Activated CD8-positive, alpha-beta T cell treated with anti-CD3 and anti-CD28 coated beads for 36 hours (primary cell): ENCODE results near the gene WDR88. TPM values are rescaled to one million over a fixed set of nuclear protein-coding genes. Genes with fewer than 3 reads are reported as not detected.

ENCODE experiments used
- ATAC-seq: fragments of 200-7000 bp; cut with Tn5 transposase; one replicate; pipeline ENCODE4 v1.10.0; 2021; ENCODE audit warnings: mild to moderate bottlenecking, moderate library complexity
- CTCF ChIA-PET: fragments of 350-600 bp; sonication (Branson Sonifier 250); formaldehyde crosslinking; loops from one replicate; lab custom pipeline; 2021; ENCODE audit warnings: antibody characterized with exemption; lab: Charles Lee
- POLR2A ChIA-PET: fragments of 350-600 bp; sonication (Branson Sonifier 250); formaldehyde crosslinking; loops from one replicate; lab custom pipeline; 2021; ENCODE audit warnings: antibody characterized with exemption; lab: Charles Lee
- DNase-seq: peaks from one replicate; pipeline ENCODE4 v3.0.0-alpha.2; 2020
- H3K27ac Mint-ChIP-seq: one replicate; pipeline ENCODE4 v1.8.0; 2021; ENCODE audit warnings: mild to moderate bottlenecking, mixed read lengths
- H3K27me3 Mint-ChIP-seq: one replicate; pipeline ENCODE4 v1.8.0; 2021; ENCODE audit warnings: mixed read lengths
- H3K36me3 Mint-ChIP-seq: one replicate; pipeline ENCODE4 v1.8.0; 2021; ENCODE audit warnings: low read depth, mixed read lengths
- H3K4me1 Mint-ChIP-seq: one replicate; pipeline ENCODE4 v1.8.0; 2021; ENCODE audit warnings: low read depth, mixed read lengths
- H3K4me3 Mint-ChIP-seq: one replicate; pipeline ENCODE4 v1.8.0; 2021; ENCODE audit warnings: mild to moderate bottlenecking, moderate library complexity, mixed read lengths
- H3K9me3 Mint-ChIP-seq: one replicate; pipeline ENCODE4 v1.8.0; 2021; ENCODE audit warnings: mixed read lengths
- CTCF ChIP-seq: fragments of 200-600 bp; IDR thresholded peaks from one replicate; pipeline ENCODE4 v1.8.0; 2022; ENCODE audit warnings: antibody characterized with exemption, mild to moderate bottlenecking
- intact Hi-C: fragments of 100-400 bp; cut with micrococcal nuclease; formaldehyde crosslinking; loops from one replicate; pipeline ENCODE4 v1.10.0; 2022
- total RNA-seq, 2 experiments: library from RNA; stranded (reverse); gene quantifications; one replicate each; pipeline ENCODE4 v1.2.3, GENCODE V29; 2021

WDR88 gene
- not detected for total RNA-seq

DNA sequence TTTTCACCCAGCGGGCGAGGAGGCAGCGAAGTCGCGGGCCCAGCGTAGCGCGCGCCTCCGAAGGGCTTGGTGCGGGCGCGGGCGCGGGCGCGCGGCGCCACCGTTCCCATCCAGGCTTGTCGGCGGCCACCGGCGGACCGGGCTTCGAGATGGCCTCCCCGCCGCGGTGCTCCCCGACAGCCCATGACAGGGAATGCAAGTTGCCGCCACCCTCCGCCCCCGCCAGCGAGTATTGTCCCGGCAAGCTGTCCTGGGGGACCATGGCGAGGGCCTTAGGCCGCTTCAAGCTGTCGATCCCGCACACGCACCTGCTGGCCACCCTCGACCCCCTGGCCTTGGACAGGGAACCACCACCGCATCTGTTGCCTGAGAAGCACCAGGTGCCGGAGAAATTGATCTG lies at the start of gene WDR88:
Gene WDR88, plus strand, starts transcription at position 94 of the 400 bp plus-strand sequence. Its CDS starts 56 bp downstream, at position 150.
- ChIA-PET CTCF (interaction anchor here (1.2 to 1.8 kb wide), 2 partner anchors 52 to 284 kb away, joined by 4 to 6 read pairs; no protein-coding TSS in a partner anchor), POLR2A (no interaction called here)
- TF ChIP-seq CTCF = no peak
- H3K27ac Mint-ChIP-seq = peak within 1 kb of the TSS; percentile 77
- H3K4me3 Mint-ChIP-seq = no peak within 1 kb of the TSS
- peaks cover 9% of the 10 kb centered on the region for H3K36me3 Mint-ChIP-seq
- DNase-seq (no peak), ATAC-seq (no peak)
- H3K9me3 Mint-ChIP-seq = no peaks in the 10 kb centered on the region
- H3K4me1 Mint-ChIP-seq = peaks cover 17% of the 10 kb centered on the region
- H3K27me3 Mint-ChIP-seq = no peaks in the 10 kb centered on the region
- intact Hi-C loops = no loop called here

DNA sequence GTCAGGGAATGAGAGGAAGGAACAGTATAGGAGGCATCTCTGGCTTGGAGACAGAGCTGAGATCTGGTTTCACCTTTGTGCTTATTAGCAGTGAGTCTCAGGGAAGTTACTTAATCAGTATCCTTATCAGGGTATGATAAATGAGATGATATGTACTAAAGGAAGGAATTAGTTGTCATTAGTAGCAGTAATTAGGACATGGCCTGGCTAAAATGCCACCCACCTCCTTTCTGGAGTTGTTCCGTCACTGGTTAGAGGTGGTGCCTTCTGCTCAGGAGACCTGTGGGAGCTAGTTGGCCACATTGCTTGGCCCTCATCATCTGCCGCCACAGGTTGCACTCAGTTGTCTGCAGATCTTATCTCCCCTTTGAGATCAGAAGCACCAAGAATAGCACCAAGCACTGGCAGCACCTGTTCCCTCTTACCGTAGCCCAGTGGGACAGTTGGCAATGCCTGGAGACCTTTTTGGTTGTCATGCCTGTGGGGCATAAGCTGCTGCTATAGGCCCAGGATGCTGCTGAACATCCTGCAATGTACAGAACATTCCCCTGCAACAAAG lies 46.3 kb upstream of the WDR88 start:
- DNase-seq (no peak), ATAC-seq (no peak)
- no peak overlapping the region for H3K4me3 Mint-ChIP-seq
- H3K4me1 Mint-ChIP-seq = peaks cover 14% of the 10 kb centered on the region
- POLR2A ChIA-PET = interaction anchor here (1.1 kb wide), 1 partner anchor 77 kb away, joined by 4 read pairs; no protein-coding TSS in a partner anchor
- intact Hi-C loops = no loop called here
- no peaks in the 10 kb centered on the region for H3K27me3 Mint-ChIP-seq
- H3K36me3 Mint-ChIP-seq = peaks cover 13% of the 10 kb centered on the region
- H3K9me3 Mint-ChIP-seq = no peaks in the 10 kb centered on the region
- H3K27ac Mint-ChIP-seq = no peak overlapping the region
- CTCF ChIA-PET = no interaction called here
- TF ChIP-seq CTCF = no peak

- Mint-ChIP-seq H3K4me1 (peaks cover 5% of the 10 kb centered on the region), H3K9me3 (no peaks in the 10 kb centered on the region), H3K27me3 (no peaks in the 10 kb centered on the region), H3K36me3 (peaks cover 18% of the 10 kb centered on the region), H3K4me3 (no peak overlapping the region), H3K27ac (no peak overlapping the region)
- intact Hi-C loops = no loop called here
- DNase-seq (no peak), ATAC-seq (no peak)
- ChIA-PET POLR2A (interaction anchor here (0.6 to 1.1 kb wide), 2 partner anchors 75 to 387 kb away, joined by 4 read pairs; no protein-coding TSS in a partner anchor), CTCF (no interaction called here)
- TF ChIP-seq CTCF = no peak
These were observed 45.0 kb upstream of the WDR88 start for GRCh38 chr19:33086955-33087354.

DNA sequence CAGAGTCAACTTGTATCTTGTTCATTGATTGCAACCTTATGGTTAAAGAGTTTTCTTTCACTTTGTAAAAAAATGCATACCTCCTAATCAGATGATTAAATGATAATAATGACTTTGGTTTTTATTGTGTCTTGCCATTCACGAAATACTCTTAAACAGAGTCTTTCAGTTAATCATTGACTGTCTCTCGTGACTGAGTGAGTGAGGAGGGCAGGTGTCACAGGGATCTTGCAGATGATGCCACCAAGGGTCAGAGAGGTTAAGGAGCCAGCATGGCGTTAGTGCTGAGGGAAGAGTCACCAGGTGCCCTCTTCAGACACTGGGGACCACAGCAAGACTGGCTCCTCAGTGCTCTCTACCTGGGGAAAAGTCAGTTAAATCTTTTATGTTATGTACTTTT lies 42.9 kb upstream of the WDR88 start:
- Mint-ChIP-seq H3K9me3 (no peaks in the 10 kb centered on the region), H3K4me3 (no peak overlapping the region), H3K4me1 (no peaks in the 10 kb centered on the region), H3K27me3 (no peaks in the 10 kb centered on the region), H3K36me3 (peaks cover 20% of the 10 kb centered on the region), H3K27ac (no peak overlapping the region)
- no peak for TF ChIP-seq CTCF
- CTCF ChIA-PET = no interaction called here
- DNase-seq = no peak
- no peak for ATAC-seq
- intact Hi-C loops = no loop called here
- POLR2A ChIA-PET = interaction anchor here (1.3 kb wide), 1 partner anchor 8 kb away, joined by 3 read pairs; the partner anchor contains the start of gene GPATCH1

- no peaks in the 10 kb centered on the region for H3K9me3 Mint-ChIP-seq
- H3K4me1 Mint-ChIP-seq = no peaks in the 10 kb centered on the region
- H3K36me3 Mint-ChIP-seq = peaks cover 25% of the 10 kb centered on the region
- CTCF ChIA-PET = interaction anchor here (2.1 kb wide), 1 partner anchor 114 kb away, joined by 7 read pairs; no protein-coding TSS in a partner anchor
- intact Hi-C loops = no loop called here
- H3K27ac Mint-ChIP-seq = no peak overlapping the region
- DNase-seq = no peak
- POLR2A ChIA-PET = interaction anchor here (1.3 kb wide), 1 partner anchor 9 kb away, joined by 3 read pairs; the partner anchor contains the start of gene GPATCH1
- no peak overlapping the region for H3K4me3 Mint-ChIP-seq
- ATAC-seq = no peak
- H3K27me3 Mint-ChIP-seq = no peaks in the 10 kb centered on the region
- no peak for TF ChIP-seq CTCF
These were observed 41.7 kb upstream of the WDR88 start for GRCh38 chr19:33090179-33090578.
